HG02588 (cell line): ENCODE results near the gene SLC25A20.
"Not testable (repeated sequence)": the region's sequence is repeated elsewhere in the genome, so short reads cannot be mapped to it uniquely, and the experiment has no call there.

ENCODE experiments used
- ATAC-seq: cut with Tn5 transposase; IDR thresholded peaks from one replicate; pipeline ENCODE4 v1.9.1; 2021; ENCODE audit warnings: mild to moderate bottlenecking, moderate library complexity; ENCODE audit not compliant: unreplicated experiment

The SLC25A20 gene

GRCh38 chr3:48847504-48848423 is 50.9 kb downstream of the SLC25A20 start, which contains the start of gene PRKAR2A:
Gene PRKAR2A, minus strand, starts transcription at chr3:48847874. Its CDS starts 278 bp downstream, at chr3:48847596.
- ATAC-seq, result peak; percentile 85

GRCh38 chr3:48847053-48847503 is 51.6 kb downstream of the SLC25A20 start:
- ATAC-seq, result peak; percentile 37

GRCh38 chr3:48845170-48845569 is 53.5 kb downstream of the SLC25A20 start:
- ATAC-seq, result no peak

- ATAC-seq, result no peak
These were observed 61.5 kb downstream of the SLC25A20 start for GRCh38 chr3:48837163-48837562.

GRCh38 chr3:48835650-48836366 is 62.9 kb downstream of the SLC25A20 start:
- no peak for ATAC-seq

GRCh38 chr3:48832684-48833083 is 66.0 kb downstream of the SLC25A20 start:
- no peak for ATAC-seq

- ATAC-seq, result no peak
These were observed 68.0 kb downstream of the SLC25A20 start for GRCh38 chr3:48830715-48831114.

GRCh38 chr3:48829525-48829924 is 69.2 kb downstream of the SLC25A20 start:
- not testable (repeated sequence) for ATAC-seq

- not testable (repeated sequence) for ATAC-seq
These were observed 70.8 kb downstream of the SLC25A20 start for GRCh38 chr3:48827874-48828273.

GRCh38 chr3:48826451-48826850 is 72.2 kb downstream of the SLC25A20 start:
- ATAC-seq, result no peak

- no peak for ATAC-seq
These were observed 77.9 kb downstream of the SLC25A20 start for GRCh38 chr3:48820612-48821324.

GRCh38 chr3:48819234-48820221 is 79.2 kb downstream of the SLC25A20 start:
- ATAC-seq, result no peak

GRCh38 chr3:48811524-48811923 is 87.2 kb downstream of the SLC25A20 start:
- ATAC-seq, result no peak
